Activated CD8-positive, alpha-beta memory T cell treated with anti-CD3 and anti-CD28 coated beads, Interleukin-2, amount 10 ng/mL, durations not matched to agents 7 days and 5 days (primary cell): Measurements from ENCODE around the gene CCDC186. TPM values are rescaled to one million over a fixed set of nuclear protein-coding genes. Genes with fewer than 3 reads are reported as not detected.

ENCODE experiments used
- ATAC-seq: fragments of 150-1000 bp; cut with Tn5 transposase; one replicate; pipeline ENCODE4 v1.10.0; 2021; ENCODE audit warnings: moderate library complexity
- CTCF ChIA-PET: fragments of 350-600 bp; sonication (Branson Sonifier 250); formaldehyde crosslinking; loops from one replicate; lab custom pipeline; 2021; ENCODE audit warnings: antibody characterized with exemption; lab: Charles Lee
- DNase-seq: peaks from one replicate; pipeline ENCODE4 v3.0.0-alpha.2; 2020
- H3K27ac Mint-ChIP-seq: one replicate; pipeline ENCODE4 v1.8.0; 2021; ENCODE audit warnings: mild to moderate bottlenecking, mixed read lengths
- H3K27me3 Mint-ChIP-seq: one replicate; pipeline ENCODE4 v1.8.0; 2021; ENCODE audit warnings: mixed read lengths
- H3K36me3 Mint-ChIP-seq: one replicate; pipeline ENCODE4 v1.8.0; 2021; ENCODE audit warnings: mild to moderate bottlenecking, mixed read lengths
- H3K4me1 Mint-ChIP-seq: one replicate; pipeline ENCODE4 v1.8.0; 2021; ENCODE audit warnings: mixed read lengths
- H3K4me3 Mint-ChIP-seq: one replicate; pipeline ENCODE4 v1.8.0; 2021; ENCODE audit warnings: mild to moderate bottlenecking, moderate library complexity, mixed read lengths
- H3K9me3 Mint-ChIP-seq: one replicate; pipeline ENCODE4 v1.8.0; 2022; ENCODE audit warnings: low read depth, mixed read lengths
- total RNA-seq, 2 experiments: library from RNA; stranded (reverse); gene quantifications; one replicate each; pipeline ENCODE4 v1.2.3, GENCODE V29; 2021

Gene CCDC186
- total RNA-seq, 2 experiments from 2014 or later: 15.3 to 17.9 TPM

- Mint-ChIP-seq H3K9me3 (no peaks in the 10 kb centered on the region), H3K4me1 (no peaks in the 10 kb centered on the region), H3K27me3 (no peaks in the 10 kb centered on the region), H3K4me3 (no peak overlapping the region), H3K27ac (no peak overlapping the region), H3K36me3 (peaks cover 36% of the 10 kb centered on the region)
- CTCF ChIA-PET: no interaction called here
- DNase-seq (no peak), ATAC-seq (no peak)
Measured at GRCh38 chr10:114135476-114135875, 38.5 kb downstream of the CCDC186 start.

GRCh38 chr10:114131094-114131493, 42.9 kb downstream of the CCDC186 start:
- DNase-seq (no peak), ATAC-seq (no peak)
- H3K27ac Mint-ChIP-seq: no peak overlapping the region
- no peaks in the 10 kb centered on the region for H3K9me3 Mint-ChIP-seq
- no peak overlapping the region for H3K4me3 Mint-ChIP-seq
- peaks cover 39% of the 10 kb centered on the region for H3K36me3 Mint-ChIP-seq
- CTCF ChIA-PET: no interaction called here
- H3K27me3 Mint-ChIP-seq: no peaks in the 10 kb centered on the region
- no peaks in the 10 kb centered on the region for H3K4me1 Mint-ChIP-seq

- ATAC-seq: no peak
- peaks cover 9% of the 10 kb centered on the region for H3K27me3 Mint-ChIP-seq
- no peak overlapping the region for H3K4me3 Mint-ChIP-seq
- H3K9me3 Mint-ChIP-seq: no peaks in the 10 kb centered on the region
- H3K36me3 Mint-ChIP-seq: peaks cover 1% of the 10 kb centered on the region
- H3K27ac Mint-ChIP-seq: no peak overlapping the region
- H3K4me1 Mint-ChIP-seq: no peaks in the 10 kb centered on the region
- DNase-seq: no peak
- CTCF ChIA-PET: interaction anchor here (1.9 kb wide), 1 partner anchor 18 kb away, joined by 4 read pairs; no protein-coding TSS in a partner anchor
Measured at GRCh38 chr10:114121031-114121430, 53.0 kb downstream of the CCDC186 start.

- ATAC-seq: no peak
- H3K27ac Mint-ChIP-seq: no peak overlapping the region
- no peaks in the 10 kb centered on the region for H3K9me3 Mint-ChIP-seq
- no peak for DNase-seq
- H3K36me3 Mint-ChIP-seq: no peaks in the 10 kb centered on the region
- H3K27me3 Mint-ChIP-seq: peaks cover 29% of the 10 kb centered on the region
- CTCF ChIA-PET: no interaction called here
- H3K4me1 Mint-ChIP-seq: no peaks in the 10 kb centered on the region
- H3K4me3 Mint-ChIP-seq: no peak overlapping the region
Measured at GRCh38 chr10:114118514-114118913, 55.5 kb downstream of the CCDC186 start.

DNA sequence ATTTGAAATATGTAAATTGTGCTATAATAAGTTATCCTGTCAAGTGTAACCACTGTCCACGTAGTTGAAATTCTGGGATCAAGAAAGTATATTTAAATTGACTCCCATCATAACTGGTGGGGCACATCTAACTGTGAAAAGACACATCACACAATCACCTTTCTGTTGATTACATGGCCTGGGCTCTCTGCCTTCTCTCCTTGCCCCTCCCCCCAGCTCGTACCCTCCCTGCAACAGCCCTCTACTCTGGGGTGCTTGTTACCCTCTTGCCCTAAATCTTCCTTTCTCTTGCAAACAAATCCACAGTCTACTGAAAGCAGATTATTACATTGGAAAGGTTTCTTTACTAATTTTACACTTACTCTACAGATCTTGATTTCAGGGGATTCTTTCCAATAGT, 56.3 kb downstream of the CCDC186 start:
- H3K9me3 Mint-ChIP-seq: no peaks in the 10 kb centered on the region
- H3K36me3 Mint-ChIP-seq: no peaks in the 10 kb centered on the region
- no peaks in the 10 kb centered on the region for H3K4me1 Mint-ChIP-seq
- DNase-seq: no peak
- CTCF ChIA-PET: interaction anchor here (1.5 kb wide), 1 partner anchor 15 kb away, joined by 5 read pairs; no protein-coding TSS in a partner anchor
- H3K4me3 Mint-ChIP-seq: no peak overlapping the region
- no peak for ATAC-seq
- H3K27me3 Mint-ChIP-seq: peaks cover 29% of the 10 kb centered on the region
- no peak overlapping the region for H3K27ac Mint-ChIP-seq

- no peak for ATAC-seq
- CTCF ChIA-PET: interaction anchor here (1.5 kb wide), 2 partner anchors 13 to 317 kb away, joined by 5 to 6 read pairs; no protein-coding TSS in a partner anchor
- H3K9me3 Mint-ChIP-seq: no peaks in the 10 kb centered on the region
- peaks cover 29% of the 10 kb centered on the region for H3K27me3 Mint-ChIP-seq
- no peaks in the 10 kb centered on the region for H3K36me3 Mint-ChIP-seq
- H3K4me3 Mint-ChIP-seq: no peak overlapping the region
- no peak for DNase-seq
- H3K27ac Mint-ChIP-seq: no peak overlapping the region
- no peaks in the 10 kb centered on the region for H3K4me1 Mint-ChIP-seq
Measured at GRCh38 chr10:114115661-114116445, 58.1 kb downstream of the CCDC186 start.

- Mint-ChIP-seq H3K4me1 (no peaks in the 10 kb centered on the region), H3K27me3 (peaks cover 27% of the 10 kb centered on the region), H3K4me3 (no peak overlapping the region), H3K27ac (no peak overlapping the region), H3K36me3 (no peaks in the 10 kb centered on the region), H3K9me3 (no peaks in the 10 kb centered on the region)
- CTCF ChIA-PET: interaction anchor here (1.7 to 3.3 kb wide), 2 partner anchors 311 to 323 kb away, joined by 4 to 15 read pairs; no protein-coding TSS in a partner anchor
- no peak for ATAC-seq
- DNase-seq: no peak
Measured at GRCh38 chr10:114110174-114110972, 63.6 kb downstream of the CCDC186 start.

GRCh38 chr10:114103284-114103683, 70.7 kb downstream of the CCDC186 start:
- peaks cover 38% of the 10 kb centered on the region for H3K27me3 Mint-ChIP-seq
- no peak for DNase-seq
- H3K9me3 Mint-ChIP-seq: no peaks in the 10 kb centered on the region
- CTCF ChIA-PET: interaction anchor here (0.7 to 5.3 kb wide), 18 partner anchors 11 to 422 kb away, joined by 3 to 54 read pairs (median 3); no protein-coding TSS in a partner anchor
- peak; percentile 50 for ATAC-seq
- H3K36me3 Mint-ChIP-seq: no peaks in the 10 kb centered on the region
- peaks cover 35% of the 10 kb centered on the region for H3K4me1 Mint-ChIP-seq
- no peak overlapping the region for H3K4me3 Mint-ChIP-seq
- H3K27ac Mint-ChIP-seq: no peak overlapping the region

- CTCF ChIA-PET: interaction anchor here (0.6 to 5.3 kb wide), 6 partner anchors 40 to 421 kb away, joined by 3 to 54 read pairs (median 4); no protein-coding TSS in a partner anchor
- H3K4me3 Mint-ChIP-seq: no peak overlapping the region
- ATAC-seq: no peak
- no peaks in the 10 kb centered on the region for H3K36me3 Mint-ChIP-seq
- H3K4me1 Mint-ChIP-seq: peaks cover 41% of the 10 kb centered on the region
- no peak for DNase-seq
- H3K9me3 Mint-ChIP-seq: no peaks in the 10 kb centered on the region
- H3K27me3 Mint-ChIP-seq: peaks cover 35% of the 10 kb centered on the region
- H3K27ac Mint-ChIP-seq: no peak overlapping the region
Measured at GRCh38 chr10:114102256-114102655, 71.7 kb downstream of the CCDC186 start.

DNA sequence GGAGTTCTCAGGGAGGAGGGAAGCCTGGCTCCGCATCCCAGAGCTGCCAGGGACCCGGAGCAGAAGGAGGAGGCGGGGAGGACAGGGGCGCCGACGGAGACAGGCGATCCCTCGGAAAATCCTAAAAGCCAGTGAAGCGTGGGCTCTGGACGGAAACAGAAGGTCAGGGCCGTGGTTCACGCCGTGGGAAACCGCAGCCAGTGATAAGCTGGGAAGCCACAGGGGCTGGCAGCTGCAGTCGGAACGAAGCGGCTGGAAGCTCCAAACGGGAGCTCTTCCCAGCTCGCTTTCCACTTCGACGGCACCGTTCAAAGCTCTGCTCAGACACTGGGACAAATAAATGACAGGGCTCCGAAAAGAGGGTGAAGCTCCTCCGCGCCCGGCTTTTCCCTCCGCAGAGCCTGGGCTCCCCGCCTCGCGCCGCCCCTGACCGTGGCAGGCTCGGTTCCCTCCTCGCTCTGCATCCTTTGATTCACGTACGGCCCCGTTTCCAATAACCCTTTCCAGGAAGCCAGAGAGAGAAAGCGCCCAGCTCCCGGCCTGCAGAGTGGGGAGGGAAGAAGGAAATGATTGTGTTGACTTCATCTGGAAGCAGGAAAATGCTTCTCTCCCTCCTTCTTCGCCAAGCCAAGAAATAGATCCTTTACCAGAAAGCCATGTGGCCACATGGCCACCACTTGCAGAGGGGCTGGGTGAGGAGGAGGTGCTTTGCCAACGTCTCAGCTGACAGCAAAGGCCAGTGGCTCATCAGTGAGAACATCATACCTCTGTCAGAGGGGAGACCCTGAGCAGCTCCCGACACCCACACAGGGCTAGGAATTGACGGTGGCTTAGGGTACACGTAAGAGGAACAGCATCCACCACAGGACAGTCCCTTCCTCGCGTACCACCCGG, 72.9 kb downstream of the CCDC186 start:
- no peaks in the 10 kb centered on the region for H3K36me3 Mint-ChIP-seq
- ATAC-seq (peak; percentile 24), DNase-seq (no peak)
- H3K27ac Mint-ChIP-seq: no peak overlapping the region
- CTCF ChIA-PET: interaction anchor here (0.5 to 5.3 kb wide), 7 partner anchors 11 to 1445 kb away, joined by 3 to 54 read pairs (median 4); no protein-coding TSS in a partner anchor
- H3K4me3 Mint-ChIP-seq: peak overlapping the region; percentile 48
- H3K27me3 Mint-ChIP-seq: peaks cover 35% of the 10 kb centered on the region
- no peaks in the 10 kb centered on the region for H3K9me3 Mint-ChIP-seq
- H3K4me1 Mint-ChIP-seq: peaks cover 53% of the 10 kb centered on the region

DNA sequence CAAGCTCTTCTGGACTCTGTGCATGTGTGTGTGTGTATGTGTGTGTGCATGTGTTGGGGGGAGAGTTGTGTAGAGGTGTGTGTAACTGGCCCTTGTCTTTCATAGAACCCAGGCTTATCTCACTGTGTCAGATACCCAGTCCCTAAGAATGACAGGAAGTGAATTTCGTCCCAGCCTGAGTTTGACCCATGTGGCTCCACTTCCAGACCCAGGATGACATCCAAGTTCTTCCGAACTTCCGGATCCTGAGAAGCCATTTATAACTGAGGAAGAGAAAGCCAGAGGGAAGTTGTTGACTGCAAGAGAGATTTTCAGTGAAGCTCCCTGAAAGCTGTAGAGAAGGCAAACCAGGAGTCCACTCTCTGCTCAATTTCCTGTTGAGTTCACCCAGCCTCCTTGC, 77.1 kb downstream of the CCDC186 start:
- CTCF ChIA-PET: interaction anchor here (1.0 to 1.6 kb wide), 2 partner anchors 298 to 418 kb away, joined by 5 to 6 read pairs; partner anchors contain the start of gene CASP7
- ATAC-seq: no peak
- no peak overlapping the region for H3K27ac Mint-ChIP-seq

DNA sequence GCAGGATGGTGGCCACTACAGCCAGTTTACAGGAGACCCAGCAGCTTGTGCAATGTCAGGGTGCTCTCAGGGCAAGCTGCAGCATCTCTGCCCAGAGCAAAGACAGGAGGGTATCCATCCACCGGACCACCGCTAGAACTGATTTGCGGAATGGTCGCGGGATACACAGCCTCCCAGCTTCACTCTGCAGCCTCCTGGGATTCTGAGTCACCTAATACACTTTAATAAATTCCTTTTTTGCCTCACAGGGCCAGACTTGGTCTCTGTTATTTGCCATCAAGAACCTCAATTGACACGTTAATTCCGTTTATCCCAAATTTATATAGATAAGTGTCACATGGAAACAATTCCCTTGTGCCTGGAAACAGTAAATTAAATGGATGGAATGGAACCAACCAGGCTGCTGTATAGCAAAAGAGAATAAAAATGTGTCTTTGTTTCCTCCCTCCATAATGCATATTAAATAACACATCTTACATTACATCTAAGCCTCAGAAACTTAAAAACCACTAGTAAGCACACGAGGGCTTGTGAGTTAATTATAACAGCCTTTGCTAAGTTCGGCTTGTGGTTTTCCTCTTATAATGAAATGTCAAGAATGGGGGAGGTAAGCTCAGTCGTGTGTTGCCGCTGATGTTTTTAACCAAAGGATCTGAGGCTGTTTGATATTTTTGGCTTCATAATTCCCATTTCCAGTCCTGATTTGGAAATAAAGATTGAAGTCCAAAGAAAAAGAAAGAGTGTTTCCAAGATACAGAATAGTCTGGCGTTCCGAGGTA, 78.3 kb downstream of the CCDC186 start:
- Mint-ChIP-seq H3K4me3 (peak overlapping the region; percentile 19), H3K9me3 (peaks cover 2% of the 10 kb centered on the region), H3K27ac (peak overlapping the region; percentile 3), H3K4me1 (peaks cover 52% of the 10 kb centered on the region), H3K27me3 (peaks cover 15% of the 10 kb centered on the region), H3K36me3 (peaks cover 6% of the 10 kb centered on the region)
- ATAC-seq (peak; percentile 71), DNase-seq (no peak)
- CTCF ChIA-PET: interaction anchor here (0.9 to 1.6 kb wide), 6 partner anchors 11 to 417 kb away, joined by 3 to 6 read pairs (median 4); partner anchors contain the start of gene CASP7

More for the DNA sequence above, 77.1 kb downstream of the CCDC186 start:
- no peak overlapping the region for H3K4me3 Mint-ChIP-seq
- peaks cover 60% of the 10 kb centered on the region for H3K4me1 Mint-ChIP-seq
- peaks cover 2% of the 10 kb centered on the region for H3K9me3 Mint-ChIP-seq
- DNase-seq: no peak
- H3K36me3 Mint-ChIP-seq: peaks cover 6% of the 10 kb centered on the region
- peaks cover 26% of the 10 kb centered on the region for H3K27me3 Mint-ChIP-seq
